22Rv1 (cell line): ENCODE measurements around the gene OGDH.

ENCODE experiments used
- CTCF ChIP-seq: fragments of 450-650 bp; IDR thresholded peaks from 2 replicates; pipeline ENCODE4 v1.5.1; 2017; ENCODE audit warnings: mild to moderate bottlenecking
- ZFX ChIP-seq: fragments of 450-650 bp; IDR thresholded peaks from 2 replicates; pipeline ENCODE4 v1.6.1; 2017; ENCODE audit warnings: antibody characterized with exemption, borderline replicate concordance

- TF ChIP-seq CTCF (no peak), ZFX (no peak)
These were observed 38.5 kb upstream of the OGDH start for GRCh38 chr7:44567884-44568283.
